ENCODE results near the gene SLC35F1.

Gene SLC35F1

DNA sequence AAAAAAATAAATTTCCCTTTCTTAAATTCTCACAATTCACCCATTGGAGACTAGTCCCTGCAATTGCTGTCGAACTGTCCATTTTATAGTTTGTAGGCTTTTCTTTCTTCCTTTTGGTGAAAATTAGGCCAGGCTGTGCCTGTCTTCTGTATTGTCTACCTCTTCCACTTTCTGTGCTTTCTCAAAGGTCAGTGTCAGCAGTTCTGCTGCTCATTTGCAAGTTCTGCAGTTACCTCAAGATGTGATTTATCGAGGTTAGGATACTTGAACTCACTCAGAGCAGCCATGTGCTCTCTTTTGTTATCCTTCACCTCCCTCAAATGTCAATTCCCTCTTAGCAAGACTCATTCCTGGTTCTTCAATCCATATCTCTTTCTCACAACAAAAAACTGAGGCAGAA is 179.1 kb downstream of the SLC35F1 start:
- DNase-seq: no peak
- Histone ChIP-seq H3K4me3 (ENCODE audit: low read depth, low read length) (no peak overlapping the region), H3K27me3 (ENCODE audit: insufficient read depth, low read depth, severe bottlenecking) (no peaks in the 10 kb centered on the region), H3K9me3 (ENCODE audit: severe bottlenecking) (no peaks in the 10 kb centered on the region), H3K36me3 (no peaks in the 10 kb centered on the region), H3K27ac (no peak overlapping the region)
- TF ChIP-seq, protein P1, sequence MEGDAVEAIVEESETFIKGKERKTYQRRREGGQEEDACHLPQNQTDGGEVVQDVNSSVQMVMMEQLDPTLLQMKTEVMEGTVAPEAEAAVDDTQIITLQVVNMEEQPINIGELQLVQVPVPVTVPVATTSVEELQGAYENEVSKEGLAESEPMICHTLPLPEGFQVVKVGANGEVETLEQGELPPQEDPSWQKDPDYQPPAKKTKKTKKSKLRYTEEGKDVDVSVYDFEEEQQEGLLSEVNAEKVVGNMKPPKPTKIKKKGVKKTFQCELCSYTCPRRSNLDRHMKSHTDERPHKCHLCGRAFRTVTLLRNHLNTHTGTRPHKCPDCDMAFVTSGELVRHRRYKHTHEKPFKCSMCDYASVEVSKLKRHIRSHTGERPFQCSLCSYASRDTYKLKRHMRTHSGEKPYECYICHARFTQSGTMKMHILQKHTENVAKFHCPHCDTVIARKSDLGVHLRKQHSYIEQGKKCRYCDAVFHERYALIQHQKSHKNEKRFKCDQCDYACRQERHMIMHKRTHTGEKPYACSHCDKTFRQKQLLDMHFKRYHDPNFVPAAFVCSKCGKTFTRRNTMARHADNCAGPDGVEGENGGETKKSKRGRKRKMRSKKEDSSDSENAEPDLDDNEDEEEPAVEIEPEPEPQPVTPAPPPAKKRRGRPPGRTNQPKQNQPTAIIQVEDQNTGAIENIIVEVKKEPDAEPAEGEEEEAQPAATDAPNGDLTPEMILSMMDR (IDR thresholded peaks at IDR 0.05; ENCODE audit: low read depth, low read length): no peak

DNA sequence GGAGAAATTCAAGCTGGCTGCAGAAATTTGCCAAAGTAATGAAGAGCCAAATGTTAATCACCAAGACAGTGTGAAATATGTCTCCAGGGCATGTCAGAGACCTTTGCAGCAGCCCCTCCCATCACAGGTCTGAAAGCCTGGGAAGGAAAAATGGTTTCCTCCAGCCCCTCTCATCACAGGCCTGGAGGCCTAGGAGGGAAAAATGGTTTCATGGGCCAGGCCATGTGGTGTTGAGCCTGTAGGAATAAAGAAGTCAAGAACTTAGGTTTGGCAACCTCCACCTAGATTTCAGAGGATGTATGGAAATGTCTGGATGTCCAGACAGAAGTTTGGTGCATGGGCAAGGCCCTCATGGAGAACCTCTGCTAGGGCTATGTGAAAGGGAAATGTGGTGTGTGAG is 185.0 kb downstream of the SLC35F1 start:
- no peak overlapping the region for H3K27ac ChIP-seq
- no peak overlapping the region for H3K4me3 ChIP-seq (ENCODE audit: low read depth, low read length)
- H3K36me3 ChIP-seq: no peaks in the 10 kb centered on the region
- TF ChIP-seq, protein P1 (IDR thresholded peaks at IDR 0.05; ENCODE audit: low read depth, low read length): no peak
- no peaks in the 10 kb centered on the region for H3K27me3 ChIP-seq (ENCODE audit: insufficient read depth, low read depth, severe bottlenecking)
- DNase-seq: no peak
- peaks cover 4% of the 10 kb centered on the region for H3K9me3 ChIP-seq (ENCODE audit: severe bottlenecking)

DNA sequence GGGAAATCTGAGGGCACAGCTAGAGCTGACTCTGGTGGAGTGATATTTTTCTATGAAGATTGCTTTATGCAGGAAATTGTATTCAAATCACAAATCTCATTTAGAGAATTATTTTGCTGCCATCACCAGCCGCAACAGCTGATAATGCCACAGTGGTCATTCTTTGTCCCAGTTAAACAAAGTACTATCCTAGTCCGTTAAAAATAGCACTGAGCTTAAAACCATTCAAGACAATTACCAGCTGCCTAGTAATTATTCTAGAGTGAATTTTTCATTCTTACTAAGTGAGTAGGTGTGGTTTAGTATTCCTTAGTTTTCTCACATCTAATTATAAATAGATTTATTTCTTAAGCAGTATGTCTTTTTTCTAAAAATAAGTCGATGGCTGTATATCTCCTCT is 190.5 kb downstream of the SLC35F1 start:
- Histone ChIP-seq H3K27ac (no peak overlapping the region), H3K9me3 (ENCODE audit: severe bottlenecking) (peaks cover 1% of the 10 kb centered on the region), H3K36me3 (no peaks in the 10 kb centered on the region), H3K27me3 (ENCODE audit: insufficient read depth, low read depth, severe bottlenecking) (no peaks in the 10 kb centered on the region), H3K4me3 (ENCODE audit: low read depth, low read length) (no peak overlapping the region)
- DNase-seq: no peak
- TF ChIP-seq, protein P1 (IDR thresholded peaks at IDR 0.05; ENCODE audit: low read depth, low read length): no peak

DNA sequence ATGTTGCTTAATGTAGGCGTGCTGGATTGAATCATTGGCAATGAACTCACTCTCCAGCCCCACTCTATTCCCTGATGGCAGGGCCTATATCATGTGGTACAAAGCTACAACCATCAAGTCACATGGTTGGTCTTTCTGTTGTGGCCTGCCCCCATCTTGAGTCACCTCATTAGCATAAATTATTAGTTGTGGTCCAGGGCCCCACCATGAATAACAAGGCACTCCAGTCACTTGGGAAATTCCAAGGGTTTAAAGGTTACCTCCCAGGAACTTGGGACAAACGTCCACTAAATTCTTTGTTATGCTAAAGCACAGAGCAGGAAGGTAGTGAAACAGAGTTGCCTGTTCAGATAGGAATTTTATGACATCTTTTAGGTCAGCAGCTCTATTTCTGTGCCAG is 193.7 kb downstream of the SLC35F1 start:
- no peaks in the 10 kb centered on the region for H3K9me3 ChIP-seq (ENCODE audit: severe bottlenecking)
- no peaks in the 10 kb centered on the region for H3K27me3 ChIP-seq (ENCODE audit: insufficient read depth, low read depth, severe bottlenecking)
- H3K4me3 ChIP-seq (ENCODE audit: low read depth, low read length): no peak overlapping the region
- TF ChIP-seq, protein P1 (IDR thresholded peaks at IDR 0.05; ENCODE audit: low read depth, low read length): no peak
- no peak overlapping the region for H3K27ac ChIP-seq
- no peak for DNase-seq
- H3K36me3 ChIP-seq: no peaks in the 10 kb centered on the region

DNA sequence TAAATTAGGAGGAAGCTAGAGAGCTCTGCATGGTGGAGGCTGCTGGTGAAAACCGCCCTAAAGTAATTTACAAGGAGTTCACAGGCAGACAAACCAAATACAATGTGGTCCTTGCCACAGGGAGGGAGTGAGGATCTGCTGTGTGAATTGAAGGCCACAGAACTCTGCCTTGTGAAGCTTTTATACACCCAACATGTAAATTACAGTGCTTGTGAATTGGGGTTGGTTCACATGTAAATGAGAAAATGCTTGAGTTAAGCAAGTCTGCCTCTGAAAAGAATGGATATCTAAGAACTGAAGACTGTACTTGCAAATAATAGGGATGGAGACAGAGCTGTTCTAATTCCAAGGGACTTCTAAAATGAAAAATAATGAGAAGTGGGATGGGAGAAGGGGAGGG is 194.2 kb downstream of the SLC35F1 start:
- no peak for DNase-seq
- Histone ChIP-seq H3K4me3 (ENCODE audit: low read depth, low read length) (no peak overlapping the region), H3K36me3 (no peaks in the 10 kb centered on the region), H3K27ac (no peak overlapping the region), H3K9me3 (ENCODE audit: severe bottlenecking) (no peaks in the 10 kb centered on the region), H3K27me3 (ENCODE audit: insufficient read depth, low read depth, severe bottlenecking) (no peaks in the 10 kb centered on the region)
- TF ChIP-seq, protein P1 (IDR thresholded peaks at IDR 0.05; ENCODE audit: low read depth, low read length): no peak

DNA sequence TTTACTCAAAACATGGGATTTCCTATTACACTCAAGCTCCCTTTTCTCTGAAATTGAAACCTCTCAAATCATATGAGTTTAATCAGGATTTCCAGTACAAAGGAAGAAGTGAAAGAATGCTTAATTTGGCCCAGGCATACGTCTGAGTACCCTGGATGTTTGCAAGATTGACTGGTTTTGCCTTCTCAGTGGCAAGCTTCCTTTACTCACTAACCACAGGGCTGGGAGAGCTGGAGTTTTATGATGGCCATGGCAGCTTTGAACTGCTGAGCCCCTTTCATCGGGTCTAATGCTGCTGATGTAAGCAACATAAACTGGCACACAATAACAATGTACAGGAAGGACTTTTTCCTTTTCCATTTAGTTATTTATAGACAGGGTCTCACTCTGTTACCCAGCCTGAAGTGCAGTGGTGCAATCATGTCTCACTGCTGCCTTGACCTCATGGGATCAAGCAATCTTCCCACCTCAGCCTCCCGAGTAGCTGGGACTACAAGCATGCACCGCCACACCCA is 194.8 kb downstream of the SLC35F1 start:
- Histone ChIP-seq H3K4me3 (ENCODE audit: low read depth, low read length) (no peak overlapping the region), H3K27ac (no peak overlapping the region), H3K9me3 (ENCODE audit: severe bottlenecking) (no peaks in the 10 kb centered on the region), H3K27me3 (ENCODE audit: insufficient read depth, low read depth, severe bottlenecking) (no peaks in the 10 kb centered on the region), H3K36me3 (no peaks in the 10 kb centered on the region)
- TF ChIP-seq, protein P1 (IDR thresholded peaks at IDR 0.05; ENCODE audit: low read depth, low read length): no peak
- DNase-seq: no peak

Data from WERI-Rb-1 (cell line).